ENCODE results near the gene KLHDC7A.

The KLHDC7A gene

DNA sequence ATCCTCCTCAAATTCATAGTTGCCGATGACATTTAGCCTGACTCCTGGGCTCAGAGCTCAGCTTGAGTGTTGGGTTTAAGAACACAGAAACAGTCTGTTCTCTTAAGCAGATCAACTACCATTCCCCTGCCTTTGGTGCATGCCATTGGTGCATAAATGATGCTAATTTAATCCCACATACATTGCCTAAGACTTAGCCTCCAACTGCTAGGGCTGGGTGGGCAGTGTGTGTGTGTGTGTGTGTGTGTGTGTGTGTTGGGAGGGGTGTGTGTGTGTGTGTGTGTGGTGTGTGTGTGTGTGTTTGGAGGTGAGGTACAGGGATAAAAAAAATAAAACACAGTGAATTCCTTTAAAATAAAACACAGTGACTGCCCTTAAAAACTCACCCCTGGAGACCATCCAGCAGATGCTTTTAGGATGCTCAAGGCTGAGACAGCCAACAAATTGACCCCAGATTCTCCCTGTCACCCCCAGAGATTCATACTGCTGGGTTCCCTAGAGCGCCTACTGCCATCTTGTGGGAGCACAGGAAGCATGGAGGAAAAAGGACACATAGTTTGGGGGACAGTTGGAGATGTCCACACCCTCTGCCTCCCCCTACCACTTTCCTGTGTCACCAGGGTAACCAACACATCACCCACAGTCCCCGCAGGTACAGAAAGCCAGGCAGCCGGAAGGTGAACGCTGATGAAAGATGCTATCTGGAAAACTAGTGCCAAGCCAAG is 30.6 kb downstream of the KLHDC7A start:
- DNase-seq, result no peak

DNA sequence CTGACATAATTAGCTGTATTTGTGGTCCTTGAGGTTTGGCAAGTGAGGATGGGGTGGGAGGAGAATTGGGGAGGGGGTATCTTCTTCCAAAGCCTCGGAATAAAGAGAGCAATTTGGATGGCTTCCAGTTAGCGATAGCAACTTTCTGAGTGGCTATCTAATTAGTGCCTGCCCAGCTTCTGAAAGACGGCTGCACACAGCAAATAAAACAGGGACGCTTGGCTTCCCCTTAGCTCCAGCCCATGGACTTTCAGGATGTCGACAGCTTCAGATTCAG is 31.1 kb downstream of the KLHDC7A start:
- no peak for DNase-seq

GRCh38 chr1:18512883-18513282 is 32.2 kb downstream of the KLHDC7A start:
- DNase-seq, result no peak

DNA sequence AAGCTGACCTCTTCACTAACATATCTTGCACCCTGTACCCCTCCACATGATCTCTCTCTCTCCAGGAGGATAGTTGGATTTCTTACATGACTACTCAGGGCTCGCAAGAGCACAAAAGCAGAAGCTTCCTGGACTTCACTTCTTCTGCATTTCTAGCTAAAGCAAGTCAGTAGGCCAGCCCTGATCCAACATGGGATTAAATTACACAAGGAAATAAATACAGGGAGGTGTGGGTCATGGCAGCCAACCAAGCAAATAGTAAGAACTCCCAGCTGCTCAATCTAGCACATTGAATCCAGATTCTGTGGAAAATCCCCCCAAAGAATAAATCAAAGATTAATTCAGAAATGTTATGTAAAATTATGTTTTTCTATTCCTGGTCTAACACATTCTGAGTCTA is 33.3 kb downstream of the KLHDC7A start:
- no peak for DNase-seq

GRCh38 chr1:18515120-18515667 is 34.5 kb downstream of the KLHDC7A start:
- DNase-seq, result no peak

DNA sequence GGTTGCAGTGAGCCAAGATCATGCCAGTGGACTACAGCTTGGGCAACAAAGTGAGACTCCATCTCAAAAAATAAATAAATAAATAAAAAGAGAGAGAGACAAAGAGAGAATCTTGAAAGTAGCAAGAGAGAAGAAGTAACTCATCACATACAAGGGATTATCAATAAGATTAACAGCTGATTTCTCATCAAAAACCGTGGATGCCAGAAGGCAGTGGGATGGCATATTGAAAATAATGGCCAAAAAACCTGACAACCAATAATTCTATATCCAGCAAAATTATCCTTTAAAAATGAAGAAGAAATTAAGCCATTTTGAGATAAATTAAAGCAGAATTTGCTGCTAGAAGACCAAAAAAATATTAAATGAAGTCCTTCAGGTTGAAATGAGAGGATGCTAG is 35.7 kb downstream of the KLHDC7A start:
- no peak for DNase-seq

DNA sequence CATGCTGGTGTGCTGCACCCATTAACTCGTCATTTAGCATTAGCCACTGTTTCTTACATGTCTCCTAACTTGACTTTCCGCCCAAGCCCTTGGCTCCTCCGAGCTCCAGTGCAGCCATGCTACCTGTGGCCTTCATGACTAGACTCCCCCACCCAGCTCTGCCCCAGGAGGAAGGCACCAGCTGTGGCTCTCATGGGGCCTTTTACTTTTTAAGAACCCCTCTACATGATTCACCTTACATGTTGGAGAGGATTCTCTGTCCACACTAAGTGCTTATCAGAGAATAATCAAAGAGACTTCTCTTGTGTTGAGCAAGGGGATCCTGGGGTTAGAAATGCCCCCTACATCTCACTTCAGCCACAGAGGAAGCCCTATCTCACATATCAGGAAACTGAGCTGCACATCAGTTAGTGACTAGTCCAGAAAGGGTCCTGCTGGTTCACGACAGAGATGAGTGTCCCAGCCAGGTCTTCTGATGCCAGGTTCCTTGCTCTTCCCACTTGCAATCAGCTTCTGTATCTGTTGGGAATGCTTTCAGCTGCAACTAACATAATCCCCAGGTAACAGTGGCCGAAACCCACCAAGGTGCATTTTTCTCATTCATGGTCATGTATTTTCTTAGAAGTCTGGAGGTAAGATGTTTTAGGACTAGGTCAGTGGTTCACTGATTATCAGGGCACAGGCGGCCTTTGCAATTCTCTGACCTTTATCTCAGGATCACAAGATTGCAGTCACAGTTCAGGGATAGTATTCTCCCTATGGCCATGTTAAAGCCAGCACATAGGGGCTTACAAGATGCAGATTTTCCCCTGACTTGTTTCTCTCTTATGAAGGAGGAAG is 45.9 kb downstream of the KLHDC7A start:
- no peak for DNase-seq

DNA sequence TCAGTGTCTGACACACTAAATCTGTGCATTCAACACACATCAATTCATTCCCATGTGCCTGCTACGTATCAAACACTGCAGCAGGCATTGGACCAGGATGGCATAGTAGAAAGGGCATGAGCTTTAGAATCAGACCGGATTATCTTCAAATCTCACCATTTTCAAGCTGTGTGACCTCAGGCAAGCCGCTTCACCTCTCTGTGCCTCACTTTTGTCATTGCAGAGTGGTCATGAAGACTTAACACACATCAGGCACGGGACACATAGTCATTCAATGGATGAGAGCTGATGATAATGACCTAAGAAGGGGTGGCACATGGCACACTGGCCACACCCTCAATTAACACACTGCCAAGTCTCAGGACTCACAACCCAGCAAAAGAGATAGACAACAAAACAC is 46.8 kb downstream of the KLHDC7A start:
- DNase-seq, result no peak

GRCh38 chr1:18527921-18528320 is 47.2 kb downstream of the KLHDC7A start:
- DNase-seq, result no peak

DNA sequence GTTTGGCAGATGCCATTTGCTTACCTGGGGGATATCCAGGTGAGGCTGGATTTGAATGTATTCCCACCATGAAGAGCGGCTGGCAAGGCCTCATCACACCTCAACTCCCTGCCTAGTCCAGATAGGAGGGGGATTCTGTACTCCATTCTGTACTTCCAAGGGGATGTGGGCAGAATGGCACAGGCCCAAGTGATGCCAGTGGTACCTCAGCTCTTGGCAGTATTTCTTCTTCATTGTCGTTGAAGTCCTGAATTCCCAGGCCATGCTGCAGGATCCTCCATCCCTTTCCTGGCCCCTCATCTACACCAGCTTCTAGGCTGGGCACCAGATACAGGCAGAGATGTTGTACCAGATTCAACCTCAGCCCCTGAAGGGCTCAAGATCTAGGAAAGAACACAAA is 47.9 kb downstream of the KLHDC7A start:
- no peak for DNase-seq

GRCh38 chr1:18529714-18530113 is 49.0 kb downstream of the KLHDC7A start:
- no peak for DNase-seq

- no peak for DNase-seq
Measured at GRCh38 chr1:18530587-18531502, 50.1 kb downstream of the KLHDC7A start.

- DNase-seq, result no peak
Measured at GRCh38 chr1:18531503-18531845, 50.7 kb downstream of the KLHDC7A start.

DNA sequence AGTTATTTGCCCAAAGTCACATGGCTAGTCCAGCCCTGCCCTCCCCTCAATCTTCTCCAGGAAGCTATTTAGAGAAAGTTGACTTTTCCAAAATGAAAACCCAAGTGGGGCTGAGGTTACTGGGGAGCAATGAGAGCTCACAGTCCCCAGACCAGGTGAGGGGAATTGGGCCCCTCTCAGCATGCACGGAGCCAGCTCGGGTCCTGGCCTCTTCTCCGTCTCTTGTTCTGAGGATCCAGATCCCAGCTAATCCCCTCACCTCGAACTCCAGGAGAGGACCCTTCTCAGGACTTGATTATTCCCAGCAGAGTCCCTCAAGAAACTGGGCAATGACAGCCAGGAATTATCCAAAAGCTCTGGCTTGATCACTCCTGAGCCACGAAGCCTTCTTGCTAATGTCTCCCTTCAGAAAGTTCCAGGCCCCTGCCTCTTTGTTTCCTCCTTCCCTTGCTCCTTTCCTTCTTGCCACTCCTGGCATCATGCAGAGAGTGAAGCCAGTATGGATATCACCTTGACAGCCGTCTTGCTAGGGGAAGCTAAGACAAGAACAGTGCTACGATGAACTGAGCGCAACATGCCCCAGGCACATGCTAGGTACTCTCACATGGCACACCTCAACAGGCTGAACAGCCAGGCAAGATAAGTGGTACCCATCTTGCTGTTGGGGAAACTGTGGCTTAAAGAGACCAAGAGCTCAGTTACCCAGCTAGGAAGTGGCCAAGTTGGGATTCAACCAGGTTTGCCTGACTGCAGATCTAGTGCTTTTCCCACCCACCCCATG is 51.9 kb downstream of the KLHDC7A start:
- DNase-seq, result no peak

- no peak for DNase-seq
Measured at GRCh38 chr1:18533259-18533658, 52.5 kb downstream of the KLHDC7A start.

DNA sequence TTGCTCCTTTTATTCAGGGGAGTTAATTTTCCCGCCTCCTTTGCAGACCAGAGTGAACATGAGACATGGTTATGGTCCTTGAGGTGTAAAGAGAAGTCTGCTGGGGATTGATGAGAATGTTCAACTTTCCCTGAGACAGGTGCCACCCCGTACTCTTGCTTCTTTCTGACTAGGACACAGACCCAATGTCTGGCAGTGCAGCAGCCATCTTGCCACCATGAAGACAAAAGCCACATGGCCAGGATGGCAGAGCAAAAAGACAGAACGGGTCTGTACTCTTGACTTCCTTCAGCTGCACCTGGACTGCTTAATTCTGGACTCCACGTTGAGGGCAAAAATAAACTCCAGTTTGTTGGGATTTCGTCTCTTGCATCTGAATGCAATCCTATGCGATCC is 54.1 kb downstream of the KLHDC7A start:
- no peak for DNase-seq
